Measurements from ENCODE around the gene WFDC6. TPM values are rescaled to one million over a fixed set of nuclear protein-coding genes. Genes with fewer than 3 reads are reported as not detected.
"Not testable (repeated sequence)": the region's sequence is repeated elsewhere in the genome, so short reads cannot be mapped to it uniquely, and the experiment has no call there.

Gene WFDC6
- total RNA-seq (2014; rRNA removed; shearing (Covaris generic)), result not detected in 2 replicates

DNA sequence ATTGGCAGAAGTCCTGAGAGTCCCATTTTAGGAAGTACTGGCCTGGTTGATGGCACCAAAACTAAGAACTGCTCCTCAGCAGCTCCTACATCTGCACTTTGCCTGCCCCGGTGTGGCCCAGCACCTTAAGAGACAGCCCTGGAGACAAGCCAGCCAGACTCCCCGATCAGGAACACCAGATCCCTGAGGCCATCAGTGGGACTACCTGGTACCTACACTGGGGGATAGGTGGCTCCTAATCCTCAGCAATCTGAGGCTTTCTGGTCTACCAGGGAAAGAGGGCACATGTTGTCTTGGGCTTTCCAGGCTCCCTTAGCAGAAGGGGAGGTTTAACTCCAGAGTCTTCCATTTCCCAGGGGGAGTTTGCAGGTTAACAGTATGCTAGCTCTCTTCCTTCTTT is at the start of gene WFDC6:
WFDC6 (minus strand) TSS at position 101 of the 400 bp plus-strand sequence; CDS start at position 26, 75 bp downstream.
- no peak for DNase-seq (ENCODE audit: low read depth)

GRCh38 chr20:45588800-45589199 is 49.5 kb upstream of the WFDC6 start:
- peak; percentile 14 for DNase-seq (ENCODE audit: low read depth)

GRCh38 chr20:45585986-45586385 is 46.7 kb upstream of the WFDC6 start:
- peak; percentile 47 for DNase-seq (ENCODE audit: low read depth)

- DNase-seq (ENCODE audit: low read depth), result not testable (repeated sequence)
Observed at GRCh38 chr20:45584294-45584693, 45.0 kb upstream of the WFDC6 start.

- DNase-seq (ENCODE audit: low read depth), result no peak
Observed at GRCh38 chr20:45583502-45583901, 44.2 kb upstream of the WFDC6 start.

DNA sequence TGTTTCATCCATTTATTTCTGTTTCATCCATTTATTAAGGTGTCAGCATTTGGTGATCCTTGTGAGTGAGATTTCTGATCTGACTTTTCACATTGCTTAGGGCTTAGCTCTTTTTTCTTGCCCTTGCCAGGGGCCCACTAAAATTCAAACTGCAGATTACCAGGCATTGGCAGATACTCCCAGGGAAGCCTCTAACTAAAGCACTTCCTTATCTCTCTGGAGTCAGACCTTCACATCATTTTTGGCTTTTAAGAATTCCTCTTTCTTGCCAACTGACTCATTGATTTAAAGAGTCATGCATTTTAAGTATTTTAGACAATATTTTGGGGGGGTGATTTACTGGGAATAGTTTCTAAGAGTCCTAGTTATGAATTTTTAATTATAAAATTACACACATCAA is 42.4 kb upstream of the WFDC6 start:
- no peak for DNase-seq (ENCODE audit: low read depth)

DNA sequence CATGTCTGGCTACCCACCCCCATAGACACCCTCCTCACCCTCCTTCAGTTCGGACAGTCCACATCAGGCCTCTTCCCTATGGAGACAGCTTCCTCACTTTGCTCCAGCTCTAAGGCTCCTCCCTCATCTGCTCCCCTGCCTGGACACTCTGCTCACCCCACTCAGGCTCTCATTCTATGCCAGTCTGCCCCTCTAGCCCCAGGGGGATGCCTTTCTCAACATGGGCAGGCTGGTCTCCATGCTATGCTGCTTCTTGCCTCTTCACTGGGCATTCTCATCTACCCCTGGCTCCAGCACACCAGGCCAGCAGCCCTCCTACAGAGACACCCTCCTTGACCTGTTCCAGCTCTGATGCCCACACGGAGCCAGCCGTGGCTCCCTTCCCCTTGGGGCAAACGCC is 39.9 kb upstream of the WFDC6 start, which contains the start of gene WFDC8:
WFDC8 (minus strand) TSS at position 101 of the 400 bp plus-strand sequence; CDS start at position 64, 37 bp downstream.
- no peak for DNase-seq (ENCODE audit: low read depth)

- no peak for DNase-seq (ENCODE audit: low read depth)
Observed at GRCh38 chr20:45578231-45578630, 38.9 kb upstream of the WFDC6 start.

GRCh38 chr20:45576995-45577394 is 37.7 kb upstream of the WFDC6 start:
- no peak for DNase-seq (ENCODE audit: low read depth)

DNA sequence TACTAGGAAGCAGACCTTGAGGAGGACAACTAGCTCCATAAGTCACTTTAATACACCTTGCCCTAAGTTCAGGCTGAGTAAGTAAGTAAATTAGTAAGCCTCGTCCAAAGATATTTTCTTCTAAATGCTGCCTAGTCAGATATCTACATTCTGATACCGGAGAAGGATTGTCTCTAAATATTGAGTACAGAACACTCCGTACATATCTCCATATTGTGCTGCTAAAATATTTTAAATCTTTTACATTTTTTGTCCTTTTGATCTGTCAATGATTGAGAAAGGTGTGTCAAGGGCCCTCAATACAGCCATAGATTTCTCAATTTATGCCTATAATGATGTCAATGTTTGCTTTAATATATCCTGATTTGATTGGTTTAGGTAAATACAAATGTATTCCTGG is 36.6 kb upstream of the WFDC6 start:
- no peak for DNase-seq (ENCODE audit: low read depth)

DNA sequence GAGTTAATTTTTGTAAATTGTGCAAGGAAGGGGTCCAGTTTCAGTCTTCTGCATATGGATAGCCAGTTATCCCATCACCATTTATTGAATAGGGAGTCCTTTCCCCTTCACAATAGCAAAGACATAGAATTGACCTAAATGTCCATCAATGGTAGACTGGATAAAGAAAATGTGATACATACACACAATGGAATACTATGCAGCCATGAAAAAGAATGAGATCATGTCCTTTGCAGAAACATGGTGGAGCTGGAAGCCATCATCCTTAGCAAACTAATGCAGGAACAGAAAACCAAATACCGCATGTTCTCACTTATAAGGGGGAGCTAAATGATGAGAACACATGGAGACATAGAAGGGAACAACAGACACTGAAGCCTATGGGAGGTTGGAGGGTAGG is 30.4 kb upstream of the WFDC6 start:
- not testable (repeated sequence) for DNase-seq (ENCODE audit: low read depth)

GRCh38 chr20:45564760-45565276 is 25.5 kb upstream of the WFDC6 start:
- DNase-seq (ENCODE audit: low read depth), result no peak

DNA sequence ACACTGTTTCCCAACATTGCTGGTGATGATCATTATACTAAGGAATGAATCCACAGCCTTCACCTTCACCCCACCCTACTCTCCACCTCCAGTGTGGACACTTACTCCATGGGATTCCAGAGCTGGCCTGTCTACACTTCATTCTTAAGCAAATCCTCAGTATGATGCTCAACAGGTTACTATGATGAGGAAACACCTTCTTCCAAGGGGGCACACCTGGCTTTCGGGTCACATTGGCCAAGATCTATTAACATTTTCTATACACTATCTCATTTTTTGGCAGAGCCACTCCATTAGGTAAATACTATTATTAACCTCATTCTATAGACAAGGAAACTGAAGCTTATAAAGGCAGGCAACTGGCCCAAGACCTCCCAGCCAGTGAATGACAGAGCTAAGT is 15.9 kb upstream of the WFDC6 start:
- DNase-seq (ENCODE audit: low read depth), result no peak

DNA sequence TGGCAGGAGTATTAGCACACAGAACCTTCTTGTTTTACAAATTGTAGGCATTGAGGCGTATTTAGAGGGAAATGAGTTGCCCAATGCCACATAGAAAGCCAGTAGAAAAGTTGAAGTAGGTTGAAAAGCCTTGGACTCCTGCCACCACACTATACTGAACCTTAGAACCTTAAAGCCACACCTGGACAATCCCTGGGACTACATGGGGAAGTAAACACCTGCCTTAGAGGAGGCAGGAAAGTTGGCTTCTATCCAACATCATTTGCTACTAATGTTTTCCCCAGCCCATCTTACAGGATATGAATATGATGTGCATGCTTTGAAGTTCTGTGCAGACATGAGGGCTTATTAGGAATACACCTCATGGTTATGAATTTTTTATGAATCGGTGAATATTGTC is 13.2 kb upstream of the WFDC6 start:
- no peak for DNase-seq (ENCODE audit: low read depth)

GRCh38 chr20:45550765-45551164 is 11.5 kb upstream of the WFDC6 start:
- no peak for DNase-seq (ENCODE audit: low read depth)

DNA sequence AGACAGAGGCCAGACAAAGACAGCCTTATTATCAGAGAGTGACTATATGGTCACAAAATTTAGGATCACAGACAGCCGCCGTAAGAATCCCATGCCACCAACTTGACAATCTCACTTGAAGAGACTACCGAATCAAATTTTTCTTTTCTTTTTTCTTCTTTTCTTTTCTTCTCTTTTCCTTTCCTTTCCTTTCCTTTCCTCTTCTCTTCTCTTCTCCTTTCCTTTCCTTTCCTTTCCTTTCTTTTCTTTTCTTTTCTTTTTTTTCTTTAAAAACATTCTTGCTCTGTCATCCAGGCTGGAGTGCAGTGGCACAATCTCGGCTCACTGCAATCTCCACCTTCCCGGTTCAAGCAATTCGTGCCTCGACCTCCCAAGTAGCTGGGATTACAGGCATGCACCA is 9.1 kb upstream of the WFDC6 start:
- no peak for DNase-seq (ENCODE audit: low read depth)

- DNase-seq (ENCODE audit: low read depth), result no peak
Observed at GRCh38 chr20:45547206-45547770, 8.0 kb upstream of the WFDC6 start, which contains the start of gene EPPIN. EPPIN (minus strand) TSS chr20:45547401; CDS start chr20:45547357, 44 bp downstream.

DNA sequence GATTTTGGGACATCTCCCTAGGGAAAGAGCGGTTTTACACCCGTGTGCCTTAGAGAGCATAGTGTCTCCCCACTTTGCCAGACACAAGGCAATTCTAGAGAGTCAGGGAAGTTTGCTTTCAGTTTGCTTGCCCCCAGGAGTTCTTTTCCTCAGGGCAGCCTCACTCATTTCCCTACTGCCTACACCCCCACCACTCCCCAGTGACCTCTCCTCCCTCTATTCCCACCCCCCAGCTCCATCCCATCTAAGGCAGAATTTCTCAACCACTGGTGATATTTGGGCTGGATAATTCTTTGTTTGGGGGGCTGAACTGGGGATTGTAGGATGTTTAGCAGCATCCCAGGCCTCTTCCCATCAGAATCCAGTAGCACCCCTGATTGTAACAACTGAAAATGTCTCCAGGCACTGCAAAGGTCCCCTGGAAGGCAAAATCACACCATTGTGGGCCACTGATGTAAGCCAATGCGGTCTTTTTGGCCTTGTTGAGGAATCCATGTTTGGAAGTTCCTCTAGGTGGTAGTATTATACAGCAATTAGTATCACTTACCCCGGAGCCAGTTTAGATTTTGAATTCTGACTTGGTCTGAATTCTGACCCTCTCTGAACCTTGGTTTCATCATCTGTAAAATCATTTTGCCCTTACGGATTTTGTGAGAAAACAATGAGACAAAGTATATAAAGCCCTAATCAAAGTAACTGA is 6.6 kb upstream of the WFDC6 start:
- peak; percentile 54 for DNase-seq (ENCODE audit: low read depth)

- DNase-seq (ENCODE audit: low read depth), result no peak
Observed at GRCh38 chr20:45545351-45545750, 6.1 kb upstream of the WFDC6 start.

- peak; percentile 80 for DNase-seq (ENCODE audit: low read depth)
Observed at GRCh38 chr20:45538209-45538799, 978 bp downstream of the WFDC6 start.

GRCh38 chr20:45527294-45527693 is 12.0 kb downstream of the WFDC6 start:
- DNase-seq (ENCODE audit: low read depth), result no peak

- no peak for DNase-seq (ENCODE audit: low read depth)
Observed at GRCh38 chr20:45523821-45524220, 15.5 kb downstream of the WFDC6 start.

GRCh38 chr20:45518282-45518681 is 21.0 kb downstream of the WFDC6 start:
- DNase-seq (ENCODE audit: low read depth), result peak; percentile 35

Data from RPMI7951 (cell line).